Chondrocyte (in vitro differentiated cells): Measurements from ENCODE around the gene DBH. TPM values are rescaled to one million over a fixed set of nuclear protein-coding genes. Genes with fewer than 3 reads are reported as not detected.

Experiments
- DNase-seq: peaks from one replicate; pipeline ENCODE4 v3.0.0; 2021; ENCODE audit warnings: mixed read lengths, low spot score
- H3K27ac Mint-ChIP-seq: one replicate; pipeline ENCODE4 v1.8.0; 2021; ENCODE audit warnings: mild to moderate bottlenecking, moderate library complexity, mixed read lengths; ENCODE audit not compliant: unreplicated experiment
- H3K27me3 Mint-ChIP-seq: 2 replicates; pipeline ENCODE4 v1.8.0; 2021; ENCODE audit warnings: low read depth, mixed read lengths
- H3K36me3 Mint-ChIP-seq: 2 replicates; pipeline ENCODE4 v1.8.0; 2021; ENCODE audit warnings: low read depth, mixed read lengths
- H3K4me1 Mint-ChIP-seq: 2 replicates; pipeline ENCODE4 v1.8.0; 2021; ENCODE audit warnings: low read depth, mild to moderate bottlenecking, mixed read lengths
- H3K4me3 Mint-ChIP-seq: one replicate; pipeline ENCODE4 v1.8.0; 2021; ENCODE audit warnings: mild to moderate bottlenecking, moderate library complexity, mixed read lengths; ENCODE audit not compliant: unreplicated experiment
- H3K9me3 Mint-ChIP-seq: 2 replicates; pipeline ENCODE4 v1.8.0; 2021; ENCODE audit warnings: low read depth, mixed read lengths
- total RNA-seq: library from RNA; stranded (reverse); gene quantifications from 3 replicates; pipeline ENCODE4 v1.2.1, GENCODE V29; 2021
- TF ChIP-seq, protein P1 (sequence below): fragments of 200-600 bp; sonication (generic); IDR thresholded peaks from 2 replicates; pipeline ENCODE4 v1.5.0; 2021; ENCODE audit warnings: antibody characterized with exemption, mild to moderate bottlenecking, moderate library complexity

DBH gene
- total RNA-seq, 1 donor from 2014 or later = not detected

DNA sequence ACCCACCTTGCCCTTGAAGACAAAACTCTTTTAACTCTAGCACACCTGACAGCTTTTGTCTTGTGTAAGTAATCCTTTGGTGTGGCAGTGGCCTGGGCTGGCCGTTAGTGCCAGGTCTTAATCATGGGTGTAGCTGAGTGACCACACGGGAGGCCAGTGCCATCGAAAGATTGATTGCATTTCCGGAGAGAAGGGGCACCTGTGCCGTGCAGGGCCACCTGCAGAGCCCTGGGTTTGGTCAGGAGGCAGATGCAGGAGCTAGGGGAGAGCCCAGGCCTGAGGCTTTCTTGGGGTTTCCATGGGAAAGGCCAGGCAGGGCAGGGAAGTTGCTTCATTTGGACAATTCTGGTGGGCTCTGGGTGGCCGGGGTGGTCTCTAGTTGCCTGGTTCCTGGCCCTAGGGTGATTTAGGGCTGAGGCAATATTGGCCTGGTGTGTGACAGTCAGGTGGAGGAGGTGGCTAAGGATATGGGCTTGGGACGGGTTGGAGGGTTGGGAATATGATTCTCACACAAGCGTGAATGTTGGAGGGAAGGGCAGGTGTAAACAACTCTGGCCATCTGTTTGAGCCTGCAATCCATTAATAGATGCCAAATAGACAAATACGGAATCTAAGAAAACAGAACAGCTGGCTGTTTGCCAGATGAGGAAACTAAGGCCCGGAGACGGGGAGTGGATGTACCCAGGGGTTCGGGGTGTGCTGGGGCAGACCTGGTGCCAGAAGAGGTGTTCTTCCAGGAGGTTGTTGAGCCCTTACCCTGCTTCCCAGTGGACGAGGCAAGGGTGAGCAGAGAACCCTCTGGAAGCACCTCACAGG lies 4.6 kb downstream of the DBH start:
- Mint-ChIP-seq H3K27ac (no peak overlapping the region), H3K4me3 (no peak overlapping the region), H3K9me3 (no peaks in the 10 kb centered on the region), H3K36me3 (no peaks in the 10 kb centered on the region), H3K4me1 (no peaks in the 10 kb centered on the region), H3K27me3 (peaks cover 57% of the 10 kb centered on the region)
- DNase-seq = peak; percentile 68
- TF ChIP-seq, protein P1, sequence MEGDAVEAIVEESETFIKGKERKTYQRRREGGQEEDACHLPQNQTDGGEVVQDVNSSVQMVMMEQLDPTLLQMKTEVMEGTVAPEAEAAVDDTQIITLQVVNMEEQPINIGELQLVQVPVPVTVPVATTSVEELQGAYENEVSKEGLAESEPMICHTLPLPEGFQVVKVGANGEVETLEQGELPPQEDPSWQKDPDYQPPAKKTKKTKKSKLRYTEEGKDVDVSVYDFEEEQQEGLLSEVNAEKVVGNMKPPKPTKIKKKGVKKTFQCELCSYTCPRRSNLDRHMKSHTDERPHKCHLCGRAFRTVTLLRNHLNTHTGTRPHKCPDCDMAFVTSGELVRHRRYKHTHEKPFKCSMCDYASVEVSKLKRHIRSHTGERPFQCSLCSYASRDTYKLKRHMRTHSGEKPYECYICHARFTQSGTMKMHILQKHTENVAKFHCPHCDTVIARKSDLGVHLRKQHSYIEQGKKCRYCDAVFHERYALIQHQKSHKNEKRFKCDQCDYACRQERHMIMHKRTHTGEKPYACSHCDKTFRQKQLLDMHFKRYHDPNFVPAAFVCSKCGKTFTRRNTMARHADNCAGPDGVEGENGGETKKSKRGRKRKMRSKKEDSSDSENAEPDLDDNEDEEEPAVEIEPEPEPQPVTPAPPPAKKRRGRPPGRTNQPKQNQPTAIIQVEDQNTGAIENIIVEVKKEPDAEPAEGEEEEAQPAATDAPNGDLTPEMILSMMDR = no peak

DNA sequence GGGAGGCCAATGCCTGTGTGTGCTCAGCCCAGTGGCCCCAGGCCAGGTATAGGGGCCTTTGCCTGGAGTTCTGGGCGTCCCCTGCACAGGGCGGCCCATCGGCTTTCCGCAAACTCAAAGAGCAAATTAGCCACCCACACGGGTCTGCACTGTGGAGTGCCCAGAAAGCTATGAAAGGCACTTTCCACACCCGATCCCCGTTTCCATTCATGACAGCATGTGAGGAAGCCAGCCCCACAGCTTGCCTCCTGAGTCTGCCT lies 5.2 kb downstream of the DBH start:
- TF ChIP-seq, protein P1 = no peak
- H3K36me3 Mint-ChIP-seq = no peaks in the 10 kb centered on the region
- no peak overlapping the region for H3K27ac Mint-ChIP-seq
- no peak overlapping the region for H3K4me3 Mint-ChIP-seq
- no peak for DNase-seq
- peaks cover 56% of the 10 kb centered on the region for H3K27me3 Mint-ChIP-seq
- H3K4me1 Mint-ChIP-seq = no peaks in the 10 kb centered on the region
- no peaks in the 10 kb centered on the region for H3K9me3 Mint-ChIP-seq

DNA sequence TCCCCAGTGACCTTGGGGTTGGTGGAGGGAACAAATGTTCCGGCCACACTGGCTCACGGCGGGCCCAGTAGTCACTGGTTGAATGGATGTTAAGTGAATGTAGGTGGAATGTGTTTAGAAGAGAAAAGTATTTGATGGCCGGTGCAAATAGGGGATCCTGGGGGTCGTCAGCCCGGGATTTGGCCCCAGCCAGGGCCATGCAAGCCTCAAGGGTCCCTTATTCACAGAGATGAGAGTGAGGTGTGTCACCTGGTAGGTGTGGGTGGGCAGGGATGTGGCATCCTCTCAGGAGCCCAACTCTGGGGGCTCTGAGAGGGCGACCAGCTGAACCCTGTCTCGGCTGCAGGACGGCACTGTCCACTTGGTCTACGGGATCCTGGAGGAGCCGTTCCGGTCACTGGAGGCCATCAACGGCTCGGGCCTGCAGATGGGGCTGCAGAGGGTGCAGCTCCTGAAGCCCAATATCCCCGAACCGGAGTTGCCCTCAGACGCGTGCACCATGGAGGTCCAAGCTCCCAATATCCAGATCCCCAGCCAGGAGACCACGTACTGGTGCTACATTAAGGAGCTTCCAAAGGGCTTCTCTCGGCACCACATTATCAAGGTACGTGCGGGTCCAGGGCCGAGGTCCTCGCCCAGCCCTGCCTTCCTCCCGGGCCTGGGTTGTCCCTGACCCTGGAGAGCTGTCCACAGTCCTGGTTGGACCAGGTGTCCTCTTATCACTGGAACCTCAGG lies 5.9 kb downstream of the DBH start:
- Mint-ChIP-seq H3K9me3 (no peaks in the 10 kb centered on the region), H3K36me3 (no peaks in the 10 kb centered on the region), H3K27me3 (peaks cover 50% of the 10 kb centered on the region), H3K27ac (no peak overlapping the region), H3K4me3 (no peak overlapping the region), H3K4me1 (no peaks in the 10 kb centered on the region)
- peak; percentile 75 for DNase-seq
- TF ChIP-seq, protein P1 = no peak

DNA sequence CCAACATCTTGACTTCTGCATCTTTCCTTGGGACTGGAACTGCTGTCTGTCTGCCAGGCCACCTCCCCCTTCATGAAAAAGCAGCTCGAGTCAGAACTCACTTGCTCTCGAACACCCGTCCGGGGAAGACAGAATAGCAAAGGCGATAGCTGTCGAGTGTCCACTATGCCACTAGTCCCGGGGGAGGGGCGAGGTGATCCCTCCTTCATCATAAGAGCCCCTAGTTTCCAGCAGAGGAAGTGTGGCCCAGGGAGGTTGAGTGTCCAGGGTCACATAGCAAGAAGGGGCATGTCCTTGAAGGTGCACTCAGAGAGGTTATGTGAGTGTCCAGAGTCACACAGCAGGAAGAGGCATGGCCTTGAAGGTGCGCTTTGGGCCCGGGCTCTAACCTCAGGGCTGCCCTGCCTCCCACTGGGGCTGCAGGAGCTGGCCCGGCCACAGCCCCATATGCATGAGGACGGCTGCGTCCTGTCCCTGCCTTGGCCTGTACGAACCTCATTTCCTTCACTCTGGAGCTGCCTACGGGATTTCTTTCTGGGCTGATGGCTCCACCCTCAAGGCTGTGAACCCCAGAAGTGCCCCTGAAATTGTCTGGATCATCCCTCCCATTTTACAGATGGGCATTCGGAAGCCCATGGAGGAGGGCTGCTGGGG lies 6.7 kb downstream of the DBH start:
- peaks cover 52% of the 10 kb centered on the region for H3K27me3 Mint-ChIP-seq
- TF ChIP-seq, protein P1 = no peak
- no peak overlapping the region for H3K27ac Mint-ChIP-seq
- no peak for DNase-seq
- no peaks in the 10 kb centered on the region for H3K9me3 Mint-ChIP-seq
- no peak overlapping the region for H3K4me3 Mint-ChIP-seq
- H3K36me3 Mint-ChIP-seq = no peaks in the 10 kb centered on the region
- H3K4me1 Mint-ChIP-seq = no peaks in the 10 kb centered on the region

DNA sequence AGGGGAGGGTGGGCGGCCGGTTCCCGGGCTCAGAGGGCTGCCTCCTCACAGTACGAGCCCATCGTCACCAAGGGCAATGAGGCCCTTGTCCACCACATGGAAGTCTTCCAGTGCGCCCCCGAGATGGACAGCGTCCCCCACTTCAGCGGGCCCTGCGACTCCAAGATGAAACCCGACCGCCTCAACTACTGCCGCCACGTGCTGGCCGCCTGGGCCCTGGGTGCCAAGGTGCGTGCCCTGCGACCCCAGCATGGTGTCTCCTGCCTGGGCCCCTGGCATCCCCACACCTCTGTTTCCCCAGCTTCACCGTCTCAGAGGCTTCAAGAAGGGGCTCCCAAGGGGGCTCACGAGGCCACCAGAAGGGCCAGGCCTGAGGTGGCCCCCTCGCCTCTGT lies 7.2 kb downstream of the DBH start:
- TF ChIP-seq, protein P1 = no peak
- H3K9me3 Mint-ChIP-seq = no peaks in the 10 kb centered on the region
- H3K4me1 Mint-ChIP-seq = no peaks in the 10 kb centered on the region
- peak; percentile 60 for DNase-seq
- no peaks in the 10 kb centered on the region for H3K36me3 Mint-ChIP-seq
- no peak overlapping the region for H3K4me3 Mint-ChIP-seq
- H3K27me3 Mint-ChIP-seq = peaks cover 52% of the 10 kb centered on the region
- no peak overlapping the region for H3K27ac Mint-ChIP-seq
